D721Med (cell line): ENCODE results near the gene GNGT1.

Experiments used
- DNase-seq: peaks from one replicate; pipeline ENCODE4 v3.0.0; 2011; ENCODE audit warnings: low spot score; ENCODE audit not compliant: insufficient read length
- FAIRE-seq: peaks from 2 replicates; lab custom pipeline; 2011; peaks lifted over from hg19 to GRCh38; lab: Jason Lieb, UNC
- TF ChIP-seq, protein P1 (sequence below): IDR thresholded peaks from 2 replicates; pipeline ENCODE4 v1.5.1; 2012; ENCODE audit warnings: mild to moderate bottlenecking, control low read depth; ENCODE audit not compliant: insufficient read depth; ENCODE audit errors: missing control alignments

GNGT1 gene

DNA sequence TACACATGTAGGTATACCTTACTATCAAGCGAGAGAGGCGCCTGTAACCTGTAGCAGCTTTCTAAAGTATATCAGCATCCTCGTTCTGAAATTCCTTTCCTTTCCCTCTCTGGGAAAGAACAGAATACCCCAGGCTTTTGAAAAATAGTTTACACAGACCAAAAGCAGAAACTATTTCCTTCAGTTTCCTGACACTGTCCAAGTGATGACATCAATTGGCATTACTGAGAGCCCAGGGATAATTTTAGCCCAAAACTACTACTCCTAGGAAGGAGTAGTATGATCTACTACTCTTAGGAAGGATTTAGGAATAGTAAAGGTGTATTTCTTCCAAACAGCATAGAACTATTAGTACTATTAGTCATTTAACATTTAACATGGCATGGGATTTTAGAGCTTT lies 21.2 kb downstream of the GNGT1 start:
- FAIRE-seq (no peak), DNase-seq (no peak)
- TF ChIP-seq, protein P1, sequence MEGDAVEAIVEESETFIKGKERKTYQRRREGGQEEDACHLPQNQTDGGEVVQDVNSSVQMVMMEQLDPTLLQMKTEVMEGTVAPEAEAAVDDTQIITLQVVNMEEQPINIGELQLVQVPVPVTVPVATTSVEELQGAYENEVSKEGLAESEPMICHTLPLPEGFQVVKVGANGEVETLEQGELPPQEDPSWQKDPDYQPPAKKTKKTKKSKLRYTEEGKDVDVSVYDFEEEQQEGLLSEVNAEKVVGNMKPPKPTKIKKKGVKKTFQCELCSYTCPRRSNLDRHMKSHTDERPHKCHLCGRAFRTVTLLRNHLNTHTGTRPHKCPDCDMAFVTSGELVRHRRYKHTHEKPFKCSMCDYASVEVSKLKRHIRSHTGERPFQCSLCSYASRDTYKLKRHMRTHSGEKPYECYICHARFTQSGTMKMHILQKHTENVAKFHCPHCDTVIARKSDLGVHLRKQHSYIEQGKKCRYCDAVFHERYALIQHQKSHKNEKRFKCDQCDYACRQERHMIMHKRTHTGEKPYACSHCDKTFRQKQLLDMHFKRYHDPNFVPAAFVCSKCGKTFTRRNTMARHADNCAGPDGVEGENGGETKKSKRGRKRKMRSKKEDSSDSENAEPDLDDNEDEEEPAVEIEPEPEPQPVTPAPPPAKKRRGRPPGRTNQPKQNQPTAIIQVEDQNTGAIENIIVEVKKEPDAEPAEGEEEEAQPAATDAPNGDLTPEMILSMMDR = no peak

DNA sequence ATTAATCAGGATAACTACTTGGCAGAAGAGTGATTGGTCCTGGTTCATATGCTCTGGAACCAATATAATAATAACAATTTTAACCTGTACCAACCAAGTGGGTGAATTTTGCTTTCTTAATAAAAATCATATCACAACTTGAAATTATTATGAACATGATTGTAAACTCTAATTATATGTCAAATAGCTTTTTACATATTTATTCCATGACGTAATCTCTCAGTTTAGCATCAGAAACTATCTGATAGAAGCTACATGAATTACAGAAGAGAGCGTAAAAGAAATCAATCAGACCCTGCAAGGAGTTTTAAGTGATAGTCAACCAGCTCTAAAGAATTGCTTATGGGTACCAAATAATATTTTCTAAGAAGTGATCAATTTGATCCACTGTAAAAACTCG lies 25.3 kb downstream of the GNGT1 start:
- DNase-seq (no peak), FAIRE-seq (no peak)
- TF ChIP-seq, protein P1 = no peak

DNA sequence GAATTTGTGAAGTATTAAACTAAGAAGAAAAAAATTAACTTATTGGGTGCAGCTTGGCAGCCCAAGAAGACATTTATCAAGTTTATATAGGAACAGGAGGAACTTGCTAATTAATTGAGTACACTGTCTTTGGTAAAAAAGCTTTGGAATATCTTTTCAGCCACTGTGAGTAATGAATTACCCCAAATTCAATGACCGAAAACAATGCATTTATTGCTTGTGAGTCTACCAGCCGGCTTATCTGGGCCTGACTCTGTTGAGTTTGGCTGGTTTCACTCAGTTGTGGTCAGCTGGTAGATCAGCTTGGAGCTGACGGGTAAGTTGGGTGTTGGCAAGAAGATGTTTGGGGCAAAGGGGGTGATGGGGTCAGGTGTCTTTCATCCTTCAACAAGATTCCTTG lies 26.8 kb downstream of the GNGT1 start:
- FAIRE-seq (no peak), DNase-seq (no peak)
- TF ChIP-seq, protein P1 = no peak

DNA sequence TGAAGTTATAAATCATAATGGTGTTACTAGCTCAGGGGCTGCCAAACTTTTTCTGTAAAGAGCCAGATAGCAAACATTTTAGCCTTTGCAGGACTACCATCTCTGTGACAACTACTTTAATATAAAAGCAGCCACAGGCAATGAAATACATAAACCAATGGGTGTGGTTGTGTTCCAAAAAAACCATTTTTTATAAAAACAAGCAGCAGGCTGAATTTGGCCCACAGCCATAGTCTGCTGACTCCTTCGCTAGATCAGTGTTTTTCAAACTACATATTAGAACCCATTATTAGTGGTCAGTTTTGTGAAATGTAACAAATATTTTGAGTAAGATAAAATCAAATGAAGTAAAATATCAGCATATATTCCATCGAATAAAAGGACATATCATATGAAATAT lies 28.7 kb downstream of the GNGT1 start:
- TF ChIP-seq, protein P1 = no peak
- DNase-seq (no peak), FAIRE-seq (no peak)

DNA sequence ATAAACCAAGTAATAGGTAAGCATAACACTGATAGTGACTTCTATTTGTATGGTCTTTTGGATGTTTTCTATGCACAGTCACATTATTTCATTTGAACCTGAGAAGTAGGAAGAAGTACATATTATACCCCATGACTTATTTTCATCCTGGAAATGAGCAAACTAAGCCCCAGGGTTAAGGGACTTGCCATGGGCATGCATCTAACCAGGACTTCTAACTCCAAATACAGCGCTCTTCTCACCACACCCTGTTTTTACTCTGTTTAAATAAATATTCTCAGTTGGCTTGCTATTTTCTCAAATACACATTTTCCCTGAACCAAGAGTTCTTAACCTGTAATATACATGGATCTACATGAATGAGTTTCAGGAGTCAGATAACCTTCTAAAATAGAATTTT lies 31.5 kb downstream of the GNGT1 start:
- TF ChIP-seq, protein P1 = no peak
- FAIRE-seq = no peak
- DNase-seq = no peak

DNA sequence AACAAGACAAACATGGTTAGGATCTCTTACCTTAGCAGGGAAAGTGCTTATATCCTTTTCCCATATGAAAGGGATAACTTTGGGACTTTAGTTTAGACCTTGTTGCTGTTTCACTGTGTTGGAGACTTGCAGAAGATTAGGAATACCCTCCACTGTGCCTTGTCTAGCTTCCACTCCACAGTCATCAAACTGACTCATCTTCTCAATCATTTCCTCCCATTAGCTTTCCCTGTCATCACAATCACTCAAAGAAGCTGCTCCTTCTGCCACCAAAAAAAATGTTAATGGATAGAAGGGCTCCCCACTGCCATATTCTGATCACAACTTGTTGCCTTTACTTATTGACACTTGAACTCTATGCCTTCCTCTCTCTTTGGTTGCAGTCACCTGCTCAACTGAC lies 31.9 kb downstream of the GNGT1 start:
- DNase-seq (no peak), FAIRE-seq (no peak)
- TF ChIP-seq, protein P1 = no peak

DNA sequence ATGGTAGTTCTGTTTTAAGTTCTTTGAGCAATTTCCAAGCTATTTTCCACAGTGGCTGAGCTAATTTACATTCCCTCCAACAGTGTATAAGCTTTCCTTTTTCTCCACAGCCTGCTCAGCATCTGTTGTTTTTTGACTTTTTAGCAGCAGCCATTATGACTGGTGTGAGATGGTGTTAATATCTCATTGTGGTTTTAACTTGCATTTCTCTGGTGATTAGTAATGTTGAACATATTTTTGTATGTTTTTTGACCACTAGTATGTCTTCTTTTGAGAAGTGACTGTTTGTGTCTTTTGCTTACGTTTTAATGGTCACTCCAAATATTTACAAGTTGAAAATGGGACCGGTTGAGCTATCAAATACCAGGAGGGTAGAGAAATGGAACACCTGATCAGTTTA lies 35.6 kb downstream of the GNGT1 start:
- FAIRE-seq = no peak
- no peak for DNase-seq
- TF ChIP-seq, protein P1 = no peak
